GM12878 (cell line): Measurements from ENCODE around the gene GCK. TPM values are rescaled to one million over a fixed set of nuclear protein-coding genes. Genes with fewer than 3 reads are reported as not detected.

Source experiments
- ATAC-seq: fragments of 200-7000 bp; cut with Tn5 transposase; 3 replicates; pipeline ENCODE4 v1.9.1; 2020; ENCODE audit warnings: mild to moderate bottlenecking, moderate library complexity
- BruUV-seq: library from RNA; stranded (reverse); fragments of 400-500 nt; replicated peaks from 2 replicates; lab custom pipeline; 2021; lab: Mats Ljungman, UMichigan
- CTCF ChIA-PET: fragments of 300-600 bp; sonication (Branson Sonifier 250); formaldehyde crosslinking; extraction: SDS; loops from one replicate; lab custom pipeline; 2021; ENCODE audit warnings: inconsistent platforms; lab: Yijun Ruan, JAX
- POLR2A ChIA-PET: fragments of 350-600 bp; formaldehyde crosslinking; extraction: SDS; loops from one replicate; lab custom pipeline; 2021; ENCODE audit warnings: inconsistent platforms; lab: Charles Lee
- RAD21 ChIA-PET: fragments of 300-600 bp; sonication (Branson Sonifier 250); formaldehyde crosslinking; loops from one replicate; lab custom pipeline; 2023; ENCODE audit warnings: antibody characterized with exemption; ENCODE audit not compliant: unreplicated experiment; lab: Charles Lee
- SMC1A ChIA-PET: fragments of 300-600 bp; sonication (Branson Sonifier 250); formaldehyde crosslinking; loops from one replicate; lab custom pipeline; 2023; ENCODE audit not compliant: unreplicated experiment, uncharacterized antibody; lab: Charles Lee
- DNase-seq: peaks from one replicate; pipeline ENCODE4 v3.0.0-alpha.2; 2011; ENCODE audit warnings: low read depth, low spot score
- FAIRE-seq: peaks from 3 replicates; lab custom pipeline; 2011; peaks lifted over from hg19 to GRCh38; lab: Jason Lieb, UNC
- H2AFZ ChIP-seq: 2 replicates; pipeline ENCODE4 v1.6.0; 2011; ENCODE audit warnings: low read depth, low read length, control low read depth; ENCODE audit not compliant: control insufficient read depth
- H3K27ac ChIP-seq: 2 replicates; pipeline ENCODE4 v1.5.1; 2011; ENCODE audit warnings: control low read depth; ENCODE audit not compliant: control insufficient read depth, insufficient read depth
- H3K27me3 ChIP-seq, 2 experiments: replicated peaks in 1 of 2; 2 replicates each; pipeline versions ENCODE4 v1.6.0 to v1.6.1; 2011; ENCODE audit warnings: low read length in 1 of 2; ENCODE audit not compliant: control insufficient read depth in 2 of 2, insufficient read depth in 2 of 2
- H3K36me3 ChIP-seq, 2 experiments: 2 replicates each; pipeline ENCODE4 v1.5.1; 2011; ENCODE audit warnings: low read length in 1 of 2; ENCODE audit not compliant: control insufficient read depth in 2 of 2, insufficient read depth in 2 of 2
- H3K4me1 ChIP-seq: 2 replicates; pipeline ENCODE4 v1.6.1; 2011; ENCODE audit warnings: mild to moderate bottlenecking, low read length, moderate library complexity, mixed read lengths; ENCODE audit not compliant: control insufficient read depth, insufficient read depth
- H3K4me2 ChIP-seq: 2 replicates; pipeline ENCODE4 v1.6.0; 2011; ENCODE audit warnings: control low read depth; ENCODE audit not compliant: control insufficient read depth, insufficient read depth
- H3K4me3 ChIP-seq: fragments of 200-600 bp; sonication (generic); 2 replicates; pipeline ENCODE4 v1.5.1; 2016
- H3K79me2 ChIP-seq: 2 replicates; pipeline ENCODE4 v1.6.0; 2011; ENCODE audit warnings: low read length; ENCODE audit not compliant: control insufficient read depth, insufficient read depth
- H3K9ac ChIP-seq: 2 replicates; pipeline ENCODE4 v1.8.0; 2011; ENCODE audit warnings: low read length, control low read depth, mixed read lengths; ENCODE audit not compliant: control insufficient read depth, insufficient read depth
- H3K9me3 ChIP-seq: replicated peaks from 3 replicates; pipeline ENCODE4 v1.5.1; 2011; ENCODE audit warnings: mild to moderate bottlenecking, low read length; ENCODE audit not compliant: control insufficient read depth, insufficient read depth
- H4K20me1 ChIP-seq: 2 replicates; pipeline ENCODE4 v1.6.0; 2011; ENCODE audit not compliant: control insufficient read depth, insufficient read depth
- BACH1 ChIP-seq: fragments of 450-650 bp; IDR thresholded peaks from 2 replicates; pipeline ENCODE4 v1.6.1; 2017; ENCODE audit warnings: mild to moderate bottlenecking, borderline replicate concordance
- BCL3 ChIP-seq: IDR thresholded peaks from 2 replicates; pipeline ENCODE4 v1.6.1; 2011; ENCODE audit warnings: borderline replicate concordance, low read depth, mild to moderate bottlenecking, moderate library complexity, low read length; ENCODE audit not compliant: insufficient read depth, poor library complexity, severe bottlenecking
- NKRF ChIP-seq: fragments of 450-650 bp; conservative IDR thresholded peaks from 2 replicates; pipeline ENCODE4 v1.6.1; 2017; ENCODE audit warnings: mild to moderate bottlenecking, moderate library complexity
- NR2C2 ChIP-seq: IDR thresholded peaks from 2 replicates; pipeline ENCODE4 v1.6.1; 2011; ENCODE audit warnings: borderline replicate concordance, low read depth; ENCODE audit not compliant: control insufficient read depth, insufficient read length
- NR2F1 ChIP-seq: fragments of 450-650 bp; conservative IDR thresholded peaks from 2 replicates; pipeline ENCODE4 v1.6.1; 2017; ENCODE audit warnings: mild to moderate bottlenecking
- PAX5 ChIP-seq: IDR thresholded peaks from 2 replicates; pipeline ENCODE4 v1.6.1; 2011; ENCODE audit warnings: low read depth, low read length, borderline replicate concordance
- PML ChIP-seq: IDR thresholded peaks from 2 replicates; pipeline ENCODE4 v1.6.1; 2012; ENCODE audit warnings: low read length, inconsistent platforms
- POU2F2 ChIP-seq: IDR thresholded peaks from 3 replicates; pipeline ENCODE4 v1.6.1; 2011; ENCODE audit warnings: low read depth, mild to moderate bottlenecking, low read length, borderline replicate concordance
- SREBF2 ChIP-seq: IDR thresholded peaks from 2 replicates; pipeline ENCODE4 v1.6.1; 2012; ENCODE audit warnings: mild to moderate bottlenecking, low read length
- ZBTB40 ChIP-seq: fragments of 450-650 bp; IDR thresholded peaks from 2 replicates; pipeline ENCODE4 v1.6.1; 2016; ENCODE audit warnings: mild to moderate bottlenecking, moderate library complexity, borderline replicate concordance
- WGBS: methylation state at CpG from one replicate; pipeline ENCODE4 v1.1.6; 2016; ENCODE audit warnings: low lambda C conversion rate; ENCODE audit not compliant: insufficient replicate concordance, insufficient coverage; ENCODE audit errors: missing lambda C conversion rate; 5-methylcytosine and 5-hydroxymethylcytosine counted together
- in situ Hi-C: fragments of 300-500 bp; cut with MboI; formaldehyde crosslinking; loops from 9 replicates; pipeline ENCODE4 v1.14.3; 2018; ENCODE audit warnings: mixed read lengths
- intact Hi-C: fragments of 100-400 bp; cut with micrococcal nuclease; formaldehyde crosslinking; loops from one replicate; pipeline ENCODE4 v1.14.2; 2022; ENCODE audit not compliant: unreplicated experiment
- polyA plus RNA-seq, 11 experiments: library from polyadenylated mRNA; depleted of rRNA in 4 of 11; unstranded in 6 of 11; stranded (reverse) in 5 of 11; fragments of >200 nt; fragmentation: Nextera tagmentation in 4 of 11; fragmentation: Illumina TruSeq in 1 of 11; extraction: Ambion mirVana in 4 of 11; extraction: Trizol in 1 of 11; gene quantifications; 1 replicate in 1 of 11; 2 replicates in 10 of 11; pipeline versions ENCODE4 v1.2.1 to v1.2.3, GENCODE V29; 2011 to 2016; ENCODE audit warnings: inconsistent platforms in 2 of 11, missing spikeins in 2 of 11, low read depth in 1 of 11
- total RNA-seq, 4 experiments: library from RNA; depleted of rRNA in 3 of 4; stranded (reverse); fragments of >200 nt in 3 of 4; fragmentation: Illumina TruSeq in 1 of 4; extraction: Trizol in 1 of 4; gene quantifications; 2 replicates each; pipeline versions ENCODE4 v1.2.1 to v1.2.3, GENCODE V29; 2013 to 2021

GCK gene
- total and polyA plus RNA-seq, 10 of the 15 experiments (the other 5 are each of a cell fraction or from before 2014, with no cell fraction given), result 0.06 to 0.16 TPM; not detected in 8

- TF ChIP-seq BCL3 (no peak), POU2F2 (no peak), PML (no peak)
- TF ChIP-seq, all 136 proteins: peak for 0
Measured at GRCh38 chr7:44152971-44153947, 36.0 kb downstream of the GCK start (continued).

GRCh38 chr7:44151956-44152355 is 37.3 kb downstream of the GCK start:
- Histone ChIP-seq H2AFZ (no peak overlapping the region), H4K20me1 (no peaks in the 10 kb centered on the region), H3K4me2 (no peak overlapping the region), H3K4me3 (no peak overlapping the region), H3K4me1 (peaks cover 5% of the 10 kb centered on the region), H3K9me3 (no peaks in the 10 kb centered on the region), H3K79me2 (no peaks in the 10 kb centered on the region), H3K27ac (no peak overlapping the region), H3K36me3 (no peaks in the 10 kb centered on the region), H3K9ac (no peak overlapping the region), H3K27me3 (no peaks in the 10 kb centered on the region; a peak in 2 of 4 replicates)
- ChIA-PET SMC1A (no interaction called here), POLR2A (no interaction called here), CTCF (interaction anchor here (1.1 kb wide), 1 partner anchor 45 kb away, joined by 3 read pairs; no protein-coding TSS in a partner anchor), RAD21 (no interaction called here)
- DNase-seq (no peak), ATAC-seq (no peak), FAIRE-seq (no peak)
- in situ Hi-C loops, result no loop called here
- intact Hi-C loops, result loop anchor here (5.0 kb wide), 1 partner anchor 40 kb away; no protein-coding TSS in a partner anchor
- 38% methylated on average over 9 of the region's 9 CpGs for WGBS
- no TSS peak for BruUV-seq
- TF ChIP-seq PAX5, result no peak
- no peak for TF ChIP-seq SREBF2
- no peak for TF ChIP-seq ZBTB40
- no peak for TF ChIP-seq BACH1
- TF ChIP-seq NKRF, result no peak
- TF ChIP-seq NR2F1, result no peak
- no peak for TF ChIP-seq NR2C2
